ENCODE measurements around the gene MYDGF. TPM values are rescaled to one million over a fixed set of nuclear protein-coding genes. Genes with fewer than 3 reads are reported as not detected.

Gene MYDGF
- total and polyA plus RNA-seq, 9 of the 15 experiments (the other 6 are each of a cell fraction or from before 2014, with no cell fraction given) = 4.2 to 141 (median 82.1) TPM

- TF ChIP-seq KLF6 (CRISPR knock-in tag; IDR thresholded peaks at IDR 0.05; ENCODE audit: borderline replicate concordance) = no peak
- TF ChIP-seq ZNF583 (CRISPR knock-in tag; IDR thresholded peaks at IDR 0.05) = no peak
- no peak for TF ChIP-seq RAD21 (CRISPR knock-in tag; conservative IDR thresholded peaks at IDR 0.05 in 1 of 2, IDR thresholded peaks at IDR 0.05 in 1 of 2)
- TF ChIP-seq NFE2 (IDR thresholded peaks at IDR 0.05; ENCODE audit: low read depth) = 0 out of 2 replicates have a peak, but pooled peaks have one; percentile 5
- TF ChIP-seq POLR2B (IDR thresholded peaks at IDR 0.05; ENCODE audit: low read depth, partially characterized antibody) = no peak
- no peak for TF ChIP-seq BRCA1 (IDR thresholded peaks at IDR 0.05)
- TF ChIP-seq BRCA1 (CRISPR knock-in tag; IDR thresholded peaks at IDR 0.05) = no peak
- no peak for TF ChIP-seq ZNF695 (CRISPR knock-in tag; IDR thresholded peaks at IDR 0.05)
- TF ChIP-seq TARDBP (IDR thresholded peaks at IDR 0.05) = no peak
- no peak for TF ChIP-seq ZNF41 (CRISPR knock-in tag; conservative IDR thresholded peaks at IDR 0.05)
- peak; percentile 78; the same call in 1 of the 2 replicates for TF ChIP-seq NBN (IDR thresholded peaks at IDR 0.05; ENCODE audit: low read depth)
- no peak for TF ChIP-seq ZNF699 (CRISPR knock-in tag; IDR thresholded peaks at IDR 0.05; ENCODE audit: insufficient replicate concordance)
- TF ChIP-seq MAZ (CRISPR knock-in tag; conservative IDR thresholded peaks at IDR 0.05 in 1 of 2, IDR thresholded peaks at IDR 0.05 in 1 of 2) = peak in 1 of 2 experiments; percentile 82; a peak in 2 of 4 replicates
- no peak for TF ChIP-seq PREB (CRISPR knock-in tag; IDR thresholded peaks at IDR 0.05)
- no peak for TF ChIP-seq ZNF3 (CRISPR knock-in tag; IDR thresholded peaks at IDR 0.05)
- TF ChIP-seq, protein P1, sequence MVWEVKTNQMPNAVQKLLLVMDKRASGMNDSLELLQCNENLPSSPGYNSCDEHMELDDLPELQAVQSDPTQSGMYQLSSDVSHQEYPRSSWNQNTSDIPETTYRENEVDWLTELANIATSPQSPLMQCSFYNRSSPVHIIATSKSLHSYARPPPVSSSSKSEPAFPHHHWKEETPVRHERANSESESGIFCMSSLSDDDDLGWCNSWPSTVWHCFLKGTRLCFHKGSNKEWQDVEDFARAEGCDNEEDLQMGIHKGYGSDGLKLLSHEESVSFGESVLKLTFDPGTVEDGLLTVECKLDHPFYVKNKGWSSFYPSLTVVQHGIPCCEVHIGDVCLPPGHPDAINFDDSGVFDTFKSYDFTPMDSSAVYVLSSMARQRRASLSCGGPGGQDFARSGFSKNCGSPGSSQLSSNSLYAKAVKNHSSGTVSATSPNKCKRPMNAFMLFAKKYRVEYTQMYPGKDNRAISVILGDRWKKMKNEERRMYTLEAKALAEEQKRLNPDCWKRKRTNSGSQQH (CRISPR knock-in tag; IDR thresholded peaks at IDR 0.05) = no peak
- TF ChIP-seq PBX2 (CRISPR knock-in tag; IDR thresholded peaks at IDR 0.05; ENCODE audit: low read depth) = no peak
- no peak for TF ChIP-seq PBX2 (tag; conservative IDR thresholded peaks at IDR 0.05; ENCODE audit: low read depth)
- no peak for TF ChIP-seq XRCC5 (IDR thresholded peaks at IDR 0.05; ENCODE audit: low read depth, low read length)
- TF ChIP-seq, protein P2, sequence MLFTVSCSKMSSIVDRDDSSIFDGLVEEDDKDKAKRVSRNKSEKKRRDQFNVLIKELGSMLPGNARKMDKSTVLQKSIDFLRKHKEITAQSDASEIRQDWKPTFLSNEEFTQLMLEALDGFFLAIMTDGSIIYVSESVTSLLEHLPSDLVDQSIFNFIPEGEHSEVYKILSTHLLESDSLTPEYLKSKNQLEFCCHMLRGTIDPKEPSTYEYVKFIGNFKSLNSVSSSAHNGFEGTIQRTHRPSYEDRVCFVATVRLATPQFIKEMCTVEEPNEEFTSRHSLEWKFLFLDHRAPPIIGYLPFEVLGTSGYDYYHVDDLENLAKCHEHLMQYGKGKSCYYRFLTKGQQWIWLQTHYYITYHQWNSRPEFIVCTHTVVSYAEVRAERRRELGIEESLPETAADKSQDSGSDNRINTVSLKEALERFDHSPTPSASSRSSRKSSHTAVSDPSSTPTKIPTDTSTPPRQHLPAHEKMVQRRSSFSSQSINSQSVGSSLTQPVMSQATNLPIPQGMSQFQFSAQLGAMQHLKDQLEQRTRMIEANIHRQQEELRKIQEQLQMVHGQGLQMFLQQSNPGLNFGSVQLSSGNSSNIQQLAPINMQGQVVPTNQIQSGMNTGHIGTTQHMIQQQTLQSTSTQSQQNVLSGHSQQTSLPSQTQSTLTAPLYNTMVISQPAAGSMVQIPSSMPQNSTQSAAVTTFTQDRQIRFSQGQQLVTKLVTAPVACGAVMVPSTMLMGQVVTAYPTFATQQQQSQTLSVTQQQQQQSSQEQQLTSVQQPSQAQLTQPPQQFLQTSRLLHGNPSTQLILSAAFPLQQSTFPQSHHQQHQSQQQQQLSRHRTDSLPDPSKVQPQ (CRISPR knock-in tag; IDR thresholded peaks at IDR 0.05; ENCODE audit: borderline replicate concordance) = no peak
- TF ChIP-seq SAFB2 (IDR thresholded peaks at IDR 0.05; ENCODE audit: borderline replicate concordance, low read depth, low read length, severe bottlenecking) = no peak
These were observed 31.2 kb downstream of the MYDGF start, which contains the start of gene TNFAIP8L1 (continued) for GRCh38 chr19:4638828-4639530.

Data from K562 (cell line).